KMS-11 (cell line): Measurements from ENCODE around the gene FNBP1L.

Source experiments
- H2AFZ ChIP-seq: fragments of 200-600 bp; sonication (generic); 2 replicates; pipeline ENCODE4 v1.6.1; 2016; ENCODE audit warnings: antibody characterized with exemption, mixed run types, low read depth
- H3K27ac ChIP-seq: fragments of 200-600 bp; sonication (generic); 2 replicates; pipeline ENCODE4 v1.6.1; 2016; ENCODE audit warnings: mild to moderate bottlenecking, mixed run types
- H3K27me3 ChIP-seq: fragments of 200-600 bp; sonication (generic); 2 replicates; pipeline ENCODE4 v1.6.1; 2017; ENCODE audit warnings: mild to moderate bottlenecking, low read depth, mixed run types, moderate library complexity; ENCODE audit not compliant: insufficient read depth
- H3K36me3 ChIP-seq: fragments of 200-600 bp; sonication (generic); 2 replicates; pipeline ENCODE4 v1.6.1; 2017; ENCODE audit warnings: mild to moderate bottlenecking, mixed run types; ENCODE audit not compliant: insufficient read depth
- H3K4me1 ChIP-seq: fragments of 200-600 bp; sonication (generic); 2 replicates; pipeline ENCODE4 v1.6.1; 2016; ENCODE audit warnings: mild to moderate bottlenecking, low read depth, mixed run types; ENCODE audit not compliant: poor library complexity, severe bottlenecking
- H3K4me2 ChIP-seq: fragments of 200-600 bp; sonication (generic); 2 replicates; pipeline ENCODE4 v1.7.0; 2016; ENCODE audit warnings: mild to moderate bottlenecking, mixed run types
- H3K4me3 ChIP-seq: fragments of 200-600 bp; sonication (generic); IDR thresholded peaks from 2 replicates; pipeline ENCODE4 v1.6.1; 2017; ENCODE audit warnings: low read depth, low read length, mixed read lengths; ENCODE audit not compliant: insufficient read depth
- H3K79me2 ChIP-seq: fragments of 200-600 bp; sonication (generic); 2 replicates; pipeline ENCODE4 v1.6.1; 2016; ENCODE audit warnings: low read depth, mixed run types; ENCODE audit not compliant: insufficient read depth
- H3K9ac ChIP-seq: fragments of 200-600 bp; sonication (generic); 2 replicates; pipeline ENCODE4 v1.6.1; 2016; ENCODE audit warnings: mild to moderate bottlenecking, mixed run types
- H4K20me1 ChIP-seq: fragments of 200-600 bp; sonication (generic); 2 replicates; pipeline ENCODE4 v1.6.1; 2016; ENCODE audit warnings: mild to moderate bottlenecking, mixed run types; ENCODE audit not compliant: insufficient read depth
- TF ChIP-seq, protein P1 (sequence below): fragments of 200-600 bp; sonication (generic); conservative IDR thresholded peaks from 2 replicates; pipeline ENCODE4 v1.6.1; 2017; ENCODE audit warnings: low read depth, mild to moderate bottlenecking, antibody characterized with exemption, low read length, moderate library complexity, mixed read lengths

FNBP1L gene

DNA sequence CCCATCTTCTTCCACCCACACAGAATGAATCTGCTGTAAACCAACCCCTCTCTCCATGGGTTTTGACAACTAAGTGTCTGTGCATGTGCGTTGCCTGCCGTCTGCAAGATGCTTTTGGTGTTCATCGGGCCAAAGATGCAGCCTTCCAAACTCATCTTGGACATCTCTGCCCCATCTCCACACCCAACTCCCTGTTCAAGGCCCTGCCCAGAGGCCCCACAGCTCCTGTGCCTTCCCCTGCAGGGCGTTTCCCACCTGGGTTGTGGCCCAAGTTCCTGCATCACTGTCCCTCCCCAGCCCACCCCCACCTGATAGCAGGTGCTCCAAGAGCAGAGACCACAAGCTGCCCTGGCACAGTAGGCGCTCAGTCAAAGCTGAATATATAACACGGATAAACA lies 130.5 kb downstream of the FNBP1L start:
- H3K4me2 ChIP-seq: no peak overlapping the region
- H2AFZ ChIP-seq: no peak overlapping the region
- no peak overlapping the region for H3K4me3 ChIP-seq
- no peak overlapping the region for H3K27ac ChIP-seq
- TF ChIP-seq, protein P1, sequence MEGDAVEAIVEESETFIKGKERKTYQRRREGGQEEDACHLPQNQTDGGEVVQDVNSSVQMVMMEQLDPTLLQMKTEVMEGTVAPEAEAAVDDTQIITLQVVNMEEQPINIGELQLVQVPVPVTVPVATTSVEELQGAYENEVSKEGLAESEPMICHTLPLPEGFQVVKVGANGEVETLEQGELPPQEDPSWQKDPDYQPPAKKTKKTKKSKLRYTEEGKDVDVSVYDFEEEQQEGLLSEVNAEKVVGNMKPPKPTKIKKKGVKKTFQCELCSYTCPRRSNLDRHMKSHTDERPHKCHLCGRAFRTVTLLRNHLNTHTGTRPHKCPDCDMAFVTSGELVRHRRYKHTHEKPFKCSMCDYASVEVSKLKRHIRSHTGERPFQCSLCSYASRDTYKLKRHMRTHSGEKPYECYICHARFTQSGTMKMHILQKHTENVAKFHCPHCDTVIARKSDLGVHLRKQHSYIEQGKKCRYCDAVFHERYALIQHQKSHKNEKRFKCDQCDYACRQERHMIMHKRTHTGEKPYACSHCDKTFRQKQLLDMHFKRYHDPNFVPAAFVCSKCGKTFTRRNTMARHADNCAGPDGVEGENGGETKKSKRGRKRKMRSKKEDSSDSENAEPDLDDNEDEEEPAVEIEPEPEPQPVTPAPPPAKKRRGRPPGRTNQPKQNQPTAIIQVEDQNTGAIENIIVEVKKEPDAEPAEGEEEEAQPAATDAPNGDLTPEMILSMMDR: no peak
- H3K4me1 ChIP-seq: no peaks in the 10 kb centered on the region
- no peaks in the 10 kb centered on the region for H4K20me1 ChIP-seq
- no peak overlapping the region for H3K9ac ChIP-seq
- H3K79me2 ChIP-seq: no peaks in the 10 kb centered on the region
- no peaks in the 10 kb centered on the region for H3K27me3 ChIP-seq
- H3K36me3 ChIP-seq: no peaks in the 10 kb centered on the region

DNA sequence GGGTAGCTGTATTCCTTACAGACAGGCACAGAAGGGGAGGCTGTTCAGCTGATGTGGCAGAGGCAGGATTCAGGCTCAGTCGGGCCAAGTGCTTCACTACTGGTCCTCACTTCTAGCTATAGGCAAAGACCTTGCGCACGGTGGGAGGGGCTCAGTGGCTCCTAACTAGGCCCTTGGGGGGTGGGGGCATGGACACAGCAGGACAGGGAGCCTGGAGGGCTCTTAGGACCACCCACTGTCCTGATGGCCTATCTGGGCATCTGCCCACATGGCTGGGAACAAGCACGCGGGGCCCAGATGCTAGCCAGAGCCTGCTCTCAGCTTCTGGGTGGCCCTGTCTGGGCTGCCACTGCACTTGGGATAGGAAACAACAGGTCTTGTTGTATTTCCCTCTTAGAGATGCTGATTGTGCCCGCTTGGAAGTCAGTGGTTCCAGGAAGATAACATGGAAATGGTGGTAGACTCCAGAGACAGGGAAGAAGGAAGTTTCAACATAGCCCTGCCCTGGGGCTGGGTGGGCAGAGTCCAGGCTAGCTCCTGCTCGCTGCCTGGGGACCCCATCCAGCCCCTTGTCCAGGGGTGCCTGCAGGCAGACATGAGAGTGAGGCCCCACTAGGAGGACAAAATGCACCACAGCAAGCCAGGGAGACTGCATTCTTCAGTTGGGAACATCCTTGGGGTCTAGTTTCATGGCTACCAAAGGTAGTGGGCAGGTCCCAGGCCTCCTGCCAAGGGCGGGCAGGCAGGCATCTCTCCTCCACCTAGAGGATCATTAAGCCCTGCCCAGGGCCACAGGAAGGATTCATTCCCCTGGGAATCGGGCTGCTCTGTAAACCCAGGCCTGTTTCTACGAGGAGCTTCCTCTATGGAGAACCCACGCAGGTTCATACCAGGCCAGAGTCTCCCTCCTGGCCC lies 131.2 kb downstream of the FNBP1L start:
- H3K4me2 ChIP-seq: no peak overlapping the region
- no peaks in the 10 kb centered on the region for H3K27me3 ChIP-seq
- H3K4me1 ChIP-seq: no peaks in the 10 kb centered on the region
- H3K4me3 ChIP-seq: no peak overlapping the region
- no peak overlapping the region for H3K9ac ChIP-seq
- no peak overlapping the region for H2AFZ ChIP-seq
- no peaks in the 10 kb centered on the region for H3K36me3 ChIP-seq
- H3K79me2 ChIP-seq: no peaks in the 10 kb centered on the region
- H4K20me1 ChIP-seq: no peaks in the 10 kb centered on the region
- no peak overlapping the region for H3K27ac ChIP-seq
- TF ChIP-seq, protein P1: no peak

DNA sequence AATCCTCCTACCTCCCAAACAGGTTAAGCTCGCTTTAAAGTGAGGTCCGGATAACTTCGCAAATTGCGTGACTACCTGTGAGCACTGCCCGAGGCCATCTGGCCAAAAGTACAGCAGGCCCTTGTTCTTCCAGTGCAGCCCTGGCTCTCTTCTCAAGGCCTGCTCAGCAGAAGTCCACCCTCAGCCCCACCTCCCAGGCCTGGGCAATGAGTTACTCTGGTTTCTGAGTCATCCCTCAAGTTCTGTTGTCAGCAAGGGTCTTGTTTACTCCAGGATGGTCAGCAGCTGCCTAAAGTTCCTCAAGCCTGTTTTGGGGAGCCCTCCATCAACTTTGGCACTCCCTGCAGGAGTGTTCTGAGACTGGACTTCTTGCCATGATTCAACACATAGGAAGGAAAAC lies 132.0 kb downstream of the FNBP1L start:
- no peaks in the 10 kb centered on the region for H3K36me3 ChIP-seq
- TF ChIP-seq, protein P1: no peak
- H3K27ac ChIP-seq: no peak overlapping the region
- H2AFZ ChIP-seq: no peak overlapping the region
- H4K20me1 ChIP-seq: no peaks in the 10 kb centered on the region
- H3K79me2 ChIP-seq: no peaks in the 10 kb centered on the region
- H3K27me3 ChIP-seq: no peaks in the 10 kb centered on the region
- H3K9ac ChIP-seq: no peak overlapping the region
- no peak overlapping the region for H3K4me3 ChIP-seq
- H3K4me2 ChIP-seq: no peak overlapping the region
- H3K4me1 ChIP-seq: no peaks in the 10 kb centered on the region

DNA sequence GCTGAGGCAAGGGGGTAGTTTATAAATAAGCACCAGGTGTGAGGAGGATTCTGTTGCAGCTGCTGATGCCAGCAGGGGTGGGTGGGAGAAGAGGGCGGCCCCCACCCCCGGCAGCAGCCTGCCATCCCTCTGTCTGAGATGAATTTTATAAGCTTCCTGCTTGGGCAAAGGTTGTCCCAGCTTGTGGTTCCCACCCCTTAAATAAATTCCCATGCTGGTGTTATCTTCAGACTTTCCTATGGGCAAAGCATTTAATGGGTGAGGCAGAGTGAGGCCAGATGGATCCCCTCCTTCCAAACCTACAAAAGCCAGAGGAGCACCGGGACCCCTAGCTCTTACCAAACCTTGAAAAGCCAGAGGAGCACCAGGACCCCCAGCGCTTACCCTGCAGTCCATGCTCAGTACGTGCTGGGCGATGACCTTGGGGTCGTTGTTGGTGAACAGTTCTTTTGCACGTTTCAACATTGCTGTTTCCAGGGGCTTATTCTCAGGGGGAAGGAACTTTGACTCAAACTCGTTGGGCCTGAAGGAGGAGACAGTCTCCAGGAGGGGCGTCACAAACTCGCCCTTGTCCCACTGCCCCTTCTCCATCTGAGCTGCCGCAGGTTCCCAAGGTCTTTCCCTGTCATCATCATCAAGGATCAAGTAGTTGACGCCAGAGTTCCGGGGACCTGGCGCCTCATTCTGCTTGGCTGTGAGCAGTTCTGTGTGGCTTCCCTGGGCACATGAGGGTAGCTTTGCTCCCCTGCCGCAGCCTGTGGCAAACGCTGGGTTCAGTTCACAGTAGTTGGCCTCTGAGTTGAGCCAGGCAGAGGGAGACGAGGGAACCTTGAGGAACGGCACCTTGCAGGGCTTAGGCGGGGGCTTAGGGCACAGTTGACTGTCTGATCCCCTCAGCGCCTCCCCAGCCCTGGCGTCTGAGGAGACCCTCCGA lies 134.3 kb downstream of the FNBP1L start:
- Histone ChIP-seq H3K36me3 (no peaks in the 10 kb centered on the region), H3K27me3 (no peaks in the 10 kb centered on the region), H3K9ac (no peak overlapping the region), H3K4me3 (no peak overlapping the region), H3K27ac (no peak overlapping the region), H4K20me1 (no peaks in the 10 kb centered on the region), H3K4me2 (no peak overlapping the region), H2AFZ (no peak overlapping the region), H3K4me1 (no peaks in the 10 kb centered on the region), H3K79me2 (no peaks in the 10 kb centered on the region)
- TF ChIP-seq, protein P1: no peak
